Activated naive CD4-positive, alpha-beta T cell treated with Interleukin-2 at 50 U/mL for 16 hours (primary cell): ENCODE results near the gene PRKCSH.
A peak's percentile ranks its signal among the peaks of the same experiment; 100 is the strongest.
"Not testable (repeated sequence)": the region's sequence is repeated elsewhere in the genome, so short reads cannot be mapped to it uniquely, and the experiment has no call there.

Source experiments
- DNase-seq: peaks from one replicate; pipeline ENCODE4 v3.0.0-alpha.2; 2020

Gene PRKCSH, protein sequence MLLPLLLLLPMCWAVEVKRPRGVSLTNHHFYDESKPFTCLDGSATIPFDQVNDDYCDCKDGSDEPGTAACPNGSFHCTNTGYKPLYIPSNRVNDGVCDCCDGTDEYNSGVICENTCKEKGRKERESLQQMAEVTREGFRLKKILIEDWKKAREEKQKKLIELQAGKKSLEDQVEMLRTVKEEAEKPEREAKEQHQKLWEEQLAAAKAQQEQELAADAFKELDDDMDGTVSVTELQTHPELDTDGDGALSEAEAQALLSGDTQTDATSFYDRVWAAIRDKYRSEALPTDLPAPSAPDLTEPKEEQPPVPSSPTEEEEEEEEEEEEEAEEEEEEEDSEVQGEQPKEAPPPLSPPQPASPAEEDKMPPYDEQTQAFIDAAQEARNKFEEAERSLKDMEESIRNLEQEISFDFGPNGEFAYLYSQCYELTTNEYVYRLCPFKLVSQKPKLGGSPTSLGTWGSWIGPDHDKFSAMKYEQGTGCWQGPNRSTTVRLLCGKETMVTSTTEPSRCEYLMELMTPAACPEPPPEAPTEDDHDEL

DNA sequence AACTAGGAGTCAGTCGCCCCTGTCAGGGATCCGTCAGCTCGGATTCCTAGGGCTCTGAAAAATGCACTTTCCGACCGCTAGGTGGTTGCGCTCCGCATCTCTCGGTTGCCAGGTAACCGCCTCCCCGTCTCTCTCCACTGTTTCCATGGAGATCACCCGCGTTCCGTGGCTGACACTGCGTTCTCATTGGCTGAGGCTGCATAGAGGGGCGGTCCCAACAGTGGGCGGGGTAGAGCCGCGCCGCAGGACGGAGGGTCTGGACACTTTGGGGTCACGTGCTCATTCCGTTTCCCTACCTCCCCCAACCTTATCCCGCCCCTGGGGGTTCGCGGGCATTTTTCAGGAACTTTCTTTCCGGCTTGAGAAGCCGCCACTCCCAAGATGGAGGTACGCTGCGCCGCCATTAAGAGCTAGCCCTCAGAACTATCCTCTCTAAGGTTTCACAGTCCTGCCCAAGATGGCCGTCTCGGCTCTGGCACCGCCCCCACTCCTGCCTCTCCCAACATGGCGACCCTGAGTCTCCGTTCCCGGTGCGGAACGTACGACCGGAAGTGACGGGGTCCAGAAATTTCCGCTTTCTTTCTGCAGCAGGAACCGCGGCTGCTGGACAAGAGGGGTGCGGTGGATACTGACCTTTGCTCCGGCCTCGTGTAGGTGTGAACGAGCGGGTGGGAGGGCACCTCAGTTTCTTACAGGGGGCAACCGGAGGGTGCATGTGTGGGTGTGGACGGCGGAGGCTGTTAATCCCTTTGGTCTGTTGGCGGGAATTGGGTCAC is at the start of gene PRKCSH, which contains the start of gene ODAD3:
TSS of gene PRKCSH (plus strand) at position 579 of the 776 bp plus-strand sequence. CDS start 483 bp downstream, outside the sequence.
TSS of gene ODAD3 (minus strand) at position 65 of the 776 bp plus-strand sequence. CDS start 105 bp downstream, outside the sequence.
- peak; percentile 99 for DNase-seq

DNA sequence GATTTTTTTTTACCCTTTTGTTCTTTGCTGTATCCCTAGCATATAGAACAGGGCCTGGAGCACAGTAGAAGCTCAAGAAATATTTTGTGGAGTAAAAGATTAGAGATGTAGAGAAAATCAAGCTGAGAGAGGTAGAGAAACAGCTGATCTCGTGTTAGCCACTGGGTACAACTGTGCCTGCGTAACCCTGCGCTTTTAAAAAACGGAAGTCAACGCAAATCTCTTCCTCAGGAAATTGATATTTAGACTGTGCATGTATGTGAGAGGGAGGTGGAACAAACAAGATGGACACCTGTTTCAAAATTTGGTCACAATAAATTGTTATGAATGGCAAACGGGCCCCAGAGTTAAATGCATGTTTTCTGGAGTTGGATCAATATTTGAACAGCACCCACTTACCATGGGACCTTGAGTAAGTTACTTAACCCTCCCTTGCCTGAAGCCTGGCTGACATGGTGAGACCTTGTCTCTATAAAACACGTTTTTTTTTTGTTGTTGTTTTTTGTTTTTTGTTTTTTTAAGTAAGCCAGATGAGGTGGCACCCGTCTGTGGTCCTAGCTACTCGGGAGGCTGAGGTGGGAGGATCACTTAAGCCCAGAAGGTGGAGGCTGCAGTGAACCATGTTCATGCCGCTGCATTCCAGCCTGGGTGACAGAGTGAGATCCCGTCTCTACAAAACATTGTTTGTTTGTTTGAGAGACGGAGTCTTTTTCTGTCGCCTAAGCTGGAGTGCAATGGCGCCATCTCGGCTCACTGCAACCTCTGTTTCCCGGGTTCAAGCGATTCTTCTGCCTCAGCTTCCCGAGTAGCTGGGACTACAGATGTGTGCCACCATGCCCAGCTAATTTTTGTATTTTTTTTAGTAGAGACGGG is 48.0 kb upstream of the PRKCSH start:
- DNase-seq, result no peak

- no peak for DNase-seq
These were observed 45.1 kb upstream of the PRKCSH start for GRCh38 chr19:11390359-11390758.

- DNase-seq, result no peak
These were observed 44.3 kb upstream of the PRKCSH start for GRCh38 chr19:11390933-11391680.

GRCh38 chr19:11397089-11397610 is 38.3 kb upstream of the PRKCSH start:
- no peak for DNase-seq

DNA sequence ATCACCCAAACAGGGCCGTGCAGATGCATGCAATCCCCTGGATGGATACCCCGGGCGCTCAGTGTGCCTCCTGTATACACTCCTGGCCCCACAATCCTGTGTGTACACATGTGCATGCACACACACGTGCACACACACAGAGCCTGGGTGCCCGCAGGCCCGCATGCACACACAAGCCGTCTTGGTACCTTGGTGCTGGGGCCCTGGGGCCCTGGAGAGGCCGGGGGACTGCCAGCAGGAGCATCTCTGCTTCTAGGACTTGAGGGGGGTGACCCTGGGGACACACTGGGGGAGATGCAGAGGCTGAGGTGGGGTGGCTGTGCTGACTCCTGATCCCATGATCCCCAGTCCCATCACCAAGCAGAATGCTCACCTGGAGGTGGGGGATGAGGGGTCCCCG is 35.8 kb upstream of the PRKCSH start:
- DNase-seq, result no peak

DNA sequence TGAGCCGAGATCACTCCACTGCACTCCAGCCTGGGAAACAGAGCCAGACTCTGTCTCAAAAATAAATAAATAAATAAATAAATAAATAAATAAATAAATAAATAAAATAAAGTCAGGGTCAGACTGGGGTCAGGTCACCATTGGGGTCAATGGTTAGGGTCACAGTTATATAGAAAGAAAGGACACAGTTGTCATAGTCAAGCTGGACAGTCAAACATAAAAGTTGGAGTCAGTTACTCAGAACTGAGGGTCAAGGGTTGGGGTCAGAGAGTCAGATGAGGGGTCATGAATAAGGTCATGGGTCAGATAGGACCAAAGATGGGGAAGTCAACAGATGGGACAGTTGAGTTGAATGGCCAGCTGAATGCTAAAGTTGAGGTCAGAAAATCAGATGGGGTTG is 34.6 kb upstream of the PRKCSH start:
- no peak for DNase-seq

GRCh38 chr19:11401808-11402543 is 33.5 kb upstream of the PRKCSH start:
- no peak for DNase-seq

DNA sequence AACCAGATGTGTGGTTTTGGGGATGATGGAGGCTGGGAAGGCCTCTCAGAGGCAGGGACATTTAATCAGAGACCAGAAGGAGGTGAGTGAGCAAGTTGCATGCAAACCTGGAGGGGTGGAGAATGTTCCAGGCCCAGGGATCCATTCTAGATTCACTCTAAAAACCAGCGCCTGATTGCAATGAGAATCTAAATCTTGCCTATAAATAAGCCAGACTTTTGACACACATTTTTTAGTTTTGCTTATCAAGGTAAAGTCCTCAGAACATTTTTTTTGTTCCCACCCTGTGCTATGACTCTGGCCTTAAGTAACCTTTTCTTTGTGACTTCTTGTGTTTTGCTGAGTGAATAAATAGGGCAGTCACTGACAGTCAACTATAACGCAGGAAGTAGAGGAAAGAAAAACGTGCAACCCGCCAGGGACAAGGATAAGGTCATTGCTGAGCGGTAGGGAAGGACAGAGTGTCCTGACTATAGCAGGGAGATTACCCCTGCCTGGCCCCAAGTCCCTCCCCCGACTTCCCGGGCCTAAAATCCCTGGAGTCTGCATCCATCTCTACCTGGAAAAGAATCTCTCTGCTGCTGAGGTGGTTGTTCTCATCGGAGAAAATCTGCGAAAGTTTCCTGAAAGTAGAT is 30.7 kb upstream of the PRKCSH start:
- no peak for DNase-seq

DNA sequence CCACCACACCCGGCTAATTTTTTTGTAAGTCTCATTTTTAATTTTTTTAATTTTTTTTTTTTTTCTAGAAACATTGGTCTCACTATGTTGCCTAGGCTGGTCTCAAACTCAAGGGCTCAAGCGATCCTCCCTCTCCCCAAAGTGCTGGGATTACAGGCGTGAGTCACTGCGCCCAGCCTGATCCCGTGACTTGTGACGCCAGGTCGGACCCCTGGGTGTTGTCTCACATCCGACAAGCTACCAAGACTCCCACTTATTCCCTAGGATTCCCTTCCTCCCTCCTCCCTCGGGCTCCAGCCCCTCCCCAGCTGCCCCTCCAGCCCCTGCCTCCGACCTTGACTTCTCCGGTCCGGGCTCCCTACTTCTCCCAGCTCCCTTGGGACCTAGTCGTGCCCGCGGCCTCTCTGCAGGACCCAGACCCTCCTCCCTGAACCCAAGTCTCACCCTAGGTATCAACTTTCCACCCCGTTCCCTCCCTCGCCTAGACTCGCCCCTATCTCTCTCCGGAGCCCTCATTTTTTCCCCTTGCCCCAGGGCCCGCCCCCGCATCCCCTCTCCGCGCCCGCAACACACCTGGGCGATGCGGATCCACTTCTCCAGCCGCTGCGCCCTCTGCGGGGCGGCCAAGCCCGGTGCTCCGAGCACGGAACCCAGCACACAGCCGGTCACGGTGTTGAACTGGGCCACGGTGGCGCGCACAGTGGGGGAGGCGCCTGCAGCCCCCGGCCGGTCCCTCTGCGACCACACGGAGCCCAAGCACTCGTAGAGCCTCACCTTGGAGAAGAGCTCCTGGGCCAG is 29.4 kb upstream of the PRKCSH start:
- DNase-seq, result peak; percentile 34

GRCh38 chr19:11406703-11407236 is 28.7 kb upstream of the PRKCSH start:
- DNase-seq, result not testable (repeated sequence)

DNA sequence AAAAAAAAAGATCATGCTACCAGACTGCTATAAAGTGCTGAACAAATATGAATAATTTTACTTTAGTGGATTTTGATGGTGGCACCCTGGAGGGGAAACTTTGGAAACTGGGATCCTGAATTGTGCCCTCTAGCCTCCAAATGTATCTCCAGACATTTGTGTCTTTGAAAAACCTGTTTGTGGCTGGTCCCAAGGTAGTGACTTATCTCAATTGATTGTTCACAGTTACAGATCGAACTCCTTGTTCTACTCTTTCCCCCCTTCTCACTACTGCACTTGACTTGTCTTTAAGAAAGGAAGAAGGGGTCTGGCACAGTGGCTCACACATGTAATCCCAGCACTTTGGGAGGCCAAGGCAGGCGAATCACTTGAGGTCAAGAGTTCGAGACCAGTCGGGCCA is 26.8 kb upstream of the PRKCSH start:
- DNase-seq, result no peak

DNA sequence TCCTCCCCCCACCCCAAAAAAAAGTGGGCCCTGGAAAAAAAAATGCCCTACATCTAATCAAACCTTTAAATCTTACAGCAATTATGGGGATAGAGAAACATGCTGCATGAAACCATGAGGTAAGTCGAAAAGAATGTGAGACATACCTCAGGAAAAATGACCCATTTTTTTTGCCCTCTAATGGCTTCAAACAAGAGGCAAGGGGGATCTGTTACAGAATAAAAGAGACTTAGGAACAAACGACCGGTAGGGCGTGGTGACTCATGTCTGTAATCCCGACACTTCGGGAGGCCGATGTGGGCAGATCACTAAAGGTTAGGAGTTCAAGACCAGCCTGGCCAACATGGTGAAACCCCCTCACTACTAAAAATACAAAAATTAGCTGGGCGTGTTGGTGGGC is 24.8 kb upstream of the PRKCSH start:
- no peak for DNase-seq

- no peak for DNase-seq
These were observed 20.9 kb upstream of the PRKCSH start for GRCh38 chr19:11414544-11414943.

GRCh38 chr19:11416346-11417052 is 18.9 kb upstream of the PRKCSH start:
- DNase-seq, result no peak

- DNase-seq, result no peak
These were observed 17.3 kb upstream of the PRKCSH start for GRCh38 chr19:11418094-11418548.

DNA sequence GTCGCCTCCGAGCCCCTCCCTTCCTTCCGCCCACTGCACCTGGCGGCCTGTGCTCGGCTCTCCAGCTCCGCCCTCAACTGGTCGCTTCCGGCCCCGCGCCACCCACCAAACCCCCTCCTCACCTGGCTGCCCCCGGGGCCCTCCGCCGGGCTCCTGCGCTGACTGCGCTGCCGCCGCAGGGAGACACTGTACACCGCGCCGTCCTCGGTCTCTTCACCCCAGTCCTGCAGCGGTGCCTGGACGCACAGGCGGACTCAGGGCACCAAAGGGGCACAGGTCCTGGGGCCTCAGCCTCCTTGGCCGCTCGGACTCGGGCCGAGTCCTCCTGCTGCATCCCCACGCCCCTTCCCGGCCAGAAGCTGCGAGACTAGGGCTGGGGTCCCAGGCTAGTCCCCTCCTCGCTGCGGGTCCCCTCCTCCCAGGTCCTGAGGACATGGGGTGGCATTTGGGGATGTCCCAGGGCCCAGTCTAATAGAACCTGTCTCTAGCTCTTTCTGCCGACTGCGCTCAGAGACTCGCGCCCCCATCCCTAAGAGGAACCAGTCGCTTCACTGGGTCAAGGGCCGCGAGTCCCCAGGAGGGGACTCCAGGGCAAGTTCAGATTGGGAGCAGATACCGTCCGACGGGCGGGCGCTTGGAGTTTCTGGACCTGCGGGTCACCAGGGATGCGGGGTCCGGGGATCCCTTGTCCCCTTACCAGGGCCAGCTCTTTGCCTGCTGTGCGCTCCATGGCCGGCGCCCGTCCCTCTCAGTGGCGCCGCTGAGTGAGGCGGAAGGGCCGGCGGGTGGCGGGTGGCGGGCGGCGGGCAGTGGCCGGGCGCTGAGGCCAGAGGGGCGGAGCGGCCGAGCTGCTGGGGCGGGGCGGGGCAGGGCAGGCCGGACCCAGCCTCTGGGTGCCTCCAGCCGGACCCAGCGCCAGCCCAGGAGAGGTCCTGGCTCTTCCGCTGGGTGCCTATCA is 16.6 kb upstream of the PRKCSH start, which contains the start of gene RGL3:
TSS of gene RGL3 (minus strand) at position 766 of the 958 bp plus-strand sequence. CDS start at position 730, 36 bp downstream.
- no peak for DNase-seq
